Raji (cell line): ENCODE data around the gene RNF44.

Experiments used
- POLR2A ChIP-seq: IDR thresholded peaks from 2 replicates; pipeline ENCODE4 v1.6.1; 2011; ENCODE audit warnings: low read depth, low read length, control low read depth; ENCODE audit not compliant: insufficient read depth

The RNF44 gene

GRCh38 chr5:176536902-176537553, at the start of gene RNF44:
RNF44 (minus strand) TSS chr5:176537402; CDS start chr5:176532472, 4,930 bp downstream.
- TF ChIP-seq POLR2A: peak; percentile 47

GRCh38 chr5:176583076-176583475, 45.9 kb upstream of the RNF44 start:
- no peak for TF ChIP-seq POLR2A

- TF ChIP-seq POLR2A: no peak
Observed at GRCh38 chr5:176581361-176581760, 44.2 kb upstream of the RNF44 start.

GRCh38 chr5:176579323-176579722, 42.1 kb upstream of the RNF44 start:
- no peak for TF ChIP-seq POLR2A

- no peak for TF ChIP-seq POLR2A
Observed at GRCh38 chr5:176578391-176578808, 41.2 kb upstream of the RNF44 start.

GRCh38 chr5:176577312-176578176, 40.3 kb upstream of the RNF44 start:
- TF ChIP-seq POLR2A: no peak

GRCh38 chr5:176575488-176576422, 38.6 kb upstream of the RNF44 start:
- TF ChIP-seq POLR2A: no peak

GRCh38 chr5:176575066-176575465, 37.9 kb upstream of the RNF44 start:
- no peak for TF ChIP-seq POLR2A

GRCh38 chr5:176574297-176574591, 37.0 kb upstream of the RNF44 start:
- no peak for TF ChIP-seq POLR2A

- TF ChIP-seq POLR2A: no peak
Observed at GRCh38 chr5:176573564-176574296, 36.5 kb upstream of the RNF44 start.

- TF ChIP-seq POLR2A: no peak
Observed at GRCh38 chr5:176570044-176570443, 32.8 kb upstream of the RNF44 start.

GRCh38 chr5:176568657-176569056, 31.5 kb upstream of the RNF44 start:
- TF ChIP-seq POLR2A: no peak

- TF ChIP-seq POLR2A: no peak
Observed at GRCh38 chr5:176565760-176566288, 28.6 kb upstream of the RNF44 start.

GRCh38 chr5:176564002-176564401, 26.8 kb upstream of the RNF44 start:
- no peak for TF ChIP-seq POLR2A
